H1 (cell line): Measurements from ENCODE around the gene DIPK1C. TPM values are rescaled to one million over a fixed set of nuclear protein-coding genes. Genes with fewer than 3 reads are reported as not detected.

Experiments
- CTCF ChIA-PET: fragments of 300-600 bp; sonication (Branson Sonifier 250); formaldehyde crosslinking; loops from one replicate; lab custom pipeline; 2021; ENCODE audit not compliant: partially characterized antibody; lab: Charles Lee
- POLR2A ChIA-PET: fragments of 300-600 bp; sonication (Branson Sonifier 250); formaldehyde crosslinking; loops from one replicate; lab custom pipeline; 2021; ENCODE audit warnings: inconsistent platforms; ENCODE audit not compliant: partially characterized antibody; lab: Charles Lee
- DNase-seq, 2 experiments: peaks; one replicate each; pipeline versions ENCODE4 v3.0.0 to v3.0.0-alpha.2; 2010 to 2022; ENCODE audit warnings: low spot score in 2 of 2, low read depth in 1 of 2, mixed read lengths in 1 of 2
- FAIRE-seq: peaks from 2 replicates; lab custom pipeline; 2011; peaks lifted over from hg19 to GRCh38; lab: Jason Lieb, UNC
- H2AFZ ChIP-seq: 2 replicates; pipeline ENCODE4 v1.8.1; 2012; ENCODE audit warnings: low read length, inconsistent platforms
- H2AK5ac ChIP-seq: 2 replicates; pipeline ENCODE4 v1.6.1; 2013; ENCODE audit warnings: low read depth, low read length
- H2BK120ac ChIP-seq: replicated peaks from 2 replicates; pipeline ENCODE3; 2013; ENCODE audit warnings: low read depth, low read length, inconsistent platforms
- H2BK12ac ChIP-seq: 2 replicates; pipeline ENCODE4 v1.6.1; 2013; ENCODE audit warnings: low read depth, low read length
- H2BK15ac ChIP-seq: 2 replicates; pipeline ENCODE4 v1.6.1; 2013; ENCODE audit warnings: low read length
- H2BK20ac ChIP-seq: 2 replicates; pipeline ENCODE4 v1.6.1; 2013; ENCODE audit warnings: low read length
- H2BK5ac ChIP-seq: 2 replicates; pipeline ENCODE4 v1.6.1; 2013; ENCODE audit warnings: low read depth, low read length
- H3K14ac ChIP-seq: 2 replicates; pipeline ENCODE4 v1.6.1; 2013; ENCODE audit warnings: inconsistent platforms; ENCODE audit not compliant: insufficient read length
- H3K18ac ChIP-seq: 2 replicates; pipeline ENCODE4 v1.6.1; 2013; ENCODE audit warnings: low read length; ENCODE audit errors: extremely low read depth
- H3K23ac ChIP-seq: 2 replicates; pipeline ENCODE4 v1.6.1; 2013; ENCODE audit warnings: inconsistent platforms; ENCODE audit not compliant: insufficient read length
- H3K23me2 ChIP-seq: 2 replicates; pipeline ENCODE4 v1.6.1; 2013; ENCODE audit warnings: low read depth, low read length
- H3K27ac ChIP-seq: 2 replicates; pipeline ENCODE4 v1.6.1; 2011; ENCODE audit warnings: low read depth, low read length, inconsistent platforms
- H3K27me3 ChIP-seq, 4 experiments: replicated peaks in 1 of 4; 1 replicate in 1 of 4; 2 replicates in 3 of 4; pipeline versions ENCODE4 v1.6.1 to v1.8.1; 2011 to 2013; ENCODE audit warnings: low read length in 3 of 4, mild to moderate bottlenecking in 3 of 4, inconsistent platforms in 2 of 4, mixed read lengths in 2 of 4, moderate library complexity in 1 of 4; ENCODE audit not compliant: control insufficient read depth in 3 of 4, insufficient read depth in 3 of 4; ENCODE audit errors: extremely low read depth in 1 of 4
- H3K36me3 ChIP-seq, 4 experiments: 2 replicates each; pipeline versions ENCODE4 v1.6.1 to v1.8.1; 2011 to 2013; ENCODE audit warnings: mild to moderate bottlenecking in 4 of 4, low read length in 3 of 4, moderate library complexity in 2 of 4, control low read depth in 1 of 4, inconsistent platforms in 1 of 4; ENCODE audit not compliant: insufficient read depth in 4 of 4, control insufficient read depth in 2 of 4
- H3K4ac ChIP-seq: replicated peaks from 2 replicates; pipeline ENCODE3; 2013; ENCODE audit warnings: low read length, low read depth, mixed read lengths, inconsistent platforms; ENCODE audit not compliant: insufficient read length
- H3K4me1 ChIP-seq, 4 experiments: replicated peaks in 1 of 4; 1 replicate in 1 of 4; 2 replicates in 3 of 4; pipeline versions ENCODE4 v1.6.1 to v1.8.1; 2011 to 2013; ENCODE audit warnings: low read length in 3 of 4, inconsistent platforms in 2 of 4, mixed read lengths in 1 of 4; ENCODE audit not compliant: insufficient read depth in 4 of 4, control insufficient read depth in 3 of 4
- H3K4me2 ChIP-seq, 2 experiments: 2 replicates each; pipeline versions ENCODE4 v1.6.1 to v1.8.1; 2011 to 2013; ENCODE audit warnings: low read depth in 2 of 2, low read length in 2 of 2, control low read depth in 1 of 2, inconsistent platforms in 1 of 2, mild to moderate bottlenecking in 1 of 2; ENCODE audit not compliant: insufficient read depth in 1 of 2
- H3K4me3 ChIP-seq, 4 experiments: fragments of 200-600, 300-600 bp in 1 of 4; sonication (generic), shearing (Covaris generic), sonication (Bioruptor Twin) in 1 of 4; 2 replicates each; pipeline versions ENCODE4 v1.5.1 to v1.8.1; 2011 to 2016; ENCODE audit warnings: low read length in 4 of 4, low read depth in 3 of 4, control low read depth in 2 of 4, inconsistent platforms in 2 of 4, mild to moderate bottlenecking in 2 of 4, mixed read lengths in 1 of 4, moderate library complexity in 1 of 4; ENCODE audit not compliant: insufficient read depth in 2 of 4; ENCODE audit errors: extremely low read depth in 1 of 4
- H3K56ac ChIP-seq: replicated peaks from 2 replicates; pipeline ENCODE3; 2013; ENCODE audit warnings: low read depth, mild to moderate bottlenecking, mixed read lengths, low read length, inconsistent platforms; ENCODE audit not compliant: insufficient read length
- H3K79me1 ChIP-seq: 2 replicates; pipeline ENCODE4 v1.6.1; 2013; ENCODE audit warnings: low read depth, low read length, control low read depth
- H3K79me2 ChIP-seq, 2 experiments: 2 replicates each; pipeline versions ENCODE4 v1.6.1 to v1.8.1; 2012 to 2013; ENCODE audit warnings: low read length in 2 of 2, mild to moderate bottlenecking in 2 of 2, inconsistent platforms in 1 of 2; ENCODE audit not compliant: insufficient read depth in 2 of 2, control insufficient read depth in 1 of 2
- H3K9ac ChIP-seq, 4 experiments: replicated peaks in 1 of 4; 1 replicate in 1 of 4; 2 replicates in 3 of 4; pipeline versions ENCODE4 v1.6.1 to v1.8.1; 2011 to 2013; ENCODE audit warnings: low read depth in 3 of 4, low read length in 3 of 4, control low read depth in 2 of 4, mild to moderate bottlenecking in 2 of 4, moderate library complexity in 2 of 4, inconsistent platforms in 1 of 4; ENCODE audit errors: extremely low read depth in 1 of 4
- H3K9me3 ChIP-seq, 2 experiments: 2 replicates each; pipeline versions ENCODE4 v1.6.1 to v1.8.1; 2012 to 2013; ENCODE audit warnings: mild to moderate bottlenecking in 2 of 2, moderate library complexity in 2 of 2, control low read depth in 1 of 2, inconsistent platforms in 1 of 2, low read depth in 1 of 2, low read length in 1 of 2, mixed read lengths in 1 of 2; ENCODE audit not compliant: insufficient read depth in 2 of 2
- H4K20me1 ChIP-seq, 2 experiments: replicated peaks in 1 of 2; 2 replicates each; pipeline versions ENCODE3 to v1.8.1; 2011 to 2013; ENCODE audit warnings: inconsistent platforms in 2 of 2, low read length in 2 of 2, mild to moderate bottlenecking in 1 of 2; ENCODE audit not compliant: insufficient read depth in 2 of 2, control insufficient read depth in 1 of 2
- H4K5ac ChIP-seq: 2 replicates; pipeline ENCODE4 v1.6.1; 2013; ENCODE audit warnings: low read length, low read depth, mixed read lengths, inconsistent platforms; ENCODE audit not compliant: insufficient read length
- H4K8ac ChIP-seq: 2 replicates; pipeline ENCODE4 v1.8.0; 2013; ENCODE audit warnings: mild to moderate bottlenecking, moderate library complexity, low read length, inconsistent platforms; ENCODE audit not compliant: insufficient read depth; ENCODE audit errors: extremely low read depth
- H4K91ac ChIP-seq: replicated peaks from 2 replicates; pipeline ENCODE3; 2013; ENCODE audit warnings: low read length, mixed read lengths, inconsistent platforms; ENCODE audit not compliant: insufficient read length
- WGBS, 2 experiments: shearing (Covaris generic) in 1 of 2; methylation state at CpG; one replicate each; pipeline versions ENCODE4 v1.1.6 to v1.1.7; 2013 to 2015; ENCODE audit warnings: low lambda C conversion rate in 2 of 2, mixed read lengths in 2 of 2, inconsistent platforms in 1 of 2, low coverage in 1 of 2, missing lambda C conversion rate in 1 of 2; ENCODE audit not compliant: insufficient replicate concordance in 2 of 2, insufficient coverage in 1 of 2, insufficient read length in 1 of 2; ENCODE audit errors: extremely low coverage in 1 of 2, missing lambda C conversion rate in 1 of 2; 5-methylcytosine and 5-hydroxymethylcytosine counted together
- polyA plus RNA-seq, 7 experiments: library from polyadenylated mRNA; depleted of rRNA in 3 of 7; stranded (reverse) in 5 of 7; unstranded in 2 of 7; fragments of >200 nt in 5 of 7; fragments of 200-250 nt in 2 of 7; gene quantifications; 1 replicate in 5 of 7; 2 replicates in 1 of 7; 4 replicates in 1 of 7; pipeline versions ENCODE4 v1.2.1 to v1.2.3, GENCODE V29; 2011 to 2013; ENCODE audit warnings: missing spikeins in 2 of 7, mixed read lengths in 2 of 7
- total RNA-seq: library from RNA; stranded (reverse); fragmentation: NEBNext Ultra II Directional; extraction: Animal tissue kit (Norgen Biotek cat#: 25700); gene quantifications from 2 replicates; pipeline ENCODE4 v1.2.1, GENCODE V29; 2021

Gene DIPK1C
- total and polyA plus RNA-seq, 2 of the 8 experiments (the other 6 are each of a cell fraction or from before 2014, with no cell fraction given), result 0.08 TPM; not detected in 1

DNA sequence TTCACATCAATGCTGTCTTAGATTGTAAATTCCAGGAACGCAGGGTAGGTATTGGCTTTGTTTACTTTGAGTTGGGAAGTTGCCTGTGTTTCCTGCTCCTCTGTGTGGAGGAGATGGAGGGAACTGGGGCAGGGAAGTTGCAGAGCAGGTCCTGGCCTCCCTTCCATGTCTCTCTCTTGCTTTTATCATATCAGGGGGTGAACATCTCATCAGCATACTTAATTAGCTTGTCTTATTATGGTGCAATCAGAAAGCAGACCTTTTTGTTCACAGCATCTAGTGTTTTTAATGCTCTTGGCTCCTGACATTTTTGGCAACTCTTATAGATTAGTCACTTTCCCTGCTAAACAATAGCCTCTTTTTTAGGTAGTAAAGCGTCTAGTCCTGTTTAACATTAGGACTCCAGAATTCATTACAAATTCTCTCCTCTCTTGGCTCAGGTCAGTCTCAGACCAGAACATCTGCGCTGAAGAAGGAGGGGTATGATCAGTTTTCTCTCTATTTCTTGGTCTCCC, 11.5 kb upstream of the DIPK1C start:
- Histone ChIP-seq H4K91ac (no peak overlapping the region), H3K4me3 (no peak overlapping the region), H2BK120ac (no peak overlapping the region), H2BK15ac (no peak overlapping the region), H3K14ac (no peak overlapping the region), H3K23me2 (no peaks in the 10 kb centered on the region), H3K27me3 (no peaks in the 10 kb centered on the region), H3K4ac (no peak overlapping the region), H2AK5ac (no peak overlapping the region), H3K79me1 (no peaks in the 10 kb centered on the region), H4K20me1 (no peaks in the 10 kb centered on the region), H3K27ac (no peak overlapping the region), H4K5ac (no peak overlapping the region), H3K23ac (no peak overlapping the region), H2BK5ac (no peak overlapping the region), H3K9ac (no peak overlapping the region), H3K4me2 (no peak overlapping the region), H3K9me3 (peaks cover 0 to 3% of the 10 kb centered on the region in 2 experiments; a peak in 1 of 4 replicates), H4K8ac (no peak overlapping the region), H3K4me1 (no peaks in the 10 kb centered on the region), H3K79me2 (no peaks in the 10 kb centered on the region), H3K36me3 (no peaks in the 10 kb centered on the region), H2BK12ac (no peak overlapping the region), H3K56ac (no peak overlapping the region), H2BK20ac (no peak overlapping the region), H3K18ac (no peak overlapping the region), H2AFZ (no peak overlapping the region)
- DNase-seq (no peak), FAIRE-seq (no peak)
- POLR2A ChIA-PET, result no interaction called here
- CTCF ChIA-PET, result interaction anchor here (1.0 kb wide), 1 partner anchor 14 kb away, joined by 3 read pairs; no protein-coding TSS in a partner anchor
- WGBS, 2 experiments, result 77% methylated on average over 3 of the region's 3 CpGs; no CpG with 5 or more reads in 1 of the 2 experiments
